Endothelial cell of umbilical vein (primary cell): Measurements from ENCODE around the gene NR4A1. TPM values are rescaled to one million over a fixed set of nuclear protein-coding genes. Genes with fewer than 3 reads are reported as not detected.

Experiments used
- BruUV-seq: library from RNA; stranded (reverse); fragments of 400-500 nt; replicated peaks from 2 replicates; lab custom pipeline; 2021; lab: Mats Ljungman, UMichigan
- CTCF ChIA-PET: fragments of 300-600, 350-600 bp; sonication (Branson Sonifier 250); formaldehyde crosslinking; loops from one replicate; lab custom pipeline; 2021; ENCODE audit warnings: antibody characterized with exemption, inconsistent platforms; lab: Charles Lee
- POLR2A ChIA-PET: fragments of 300-600, 350-600 bp; sonication (Branson Sonifier 250); formaldehyde crosslinking; loops from one replicate; lab custom pipeline; 2021; ENCODE audit warnings: antibody characterized with exemption, inconsistent platforms; lab: Charles Lee
- DNase-seq: peaks from one replicate; pipeline ENCODE4 v3.0.0-alpha.2; 2011; ENCODE audit warnings: low read depth, low spot score
- FAIRE-seq: peaks from 2 replicates; lab custom pipeline; 2011; peaks lifted over from hg19 to GRCh38; lab: Jason Lieb, UNC
- H2AFZ ChIP-seq: 2 replicates; pipeline ENCODE4 v1.6.0; 2012; ENCODE audit warnings: low read depth, low read length, control low read depth, inconsistent platforms
- H3K27ac ChIP-seq: 2 replicates; pipeline ENCODE4 v1.5.1; 2011; ENCODE audit warnings: low read depth, mild to moderate bottlenecking, control low read depth, low read length, moderate library complexity; ENCODE audit not compliant: insufficient read depth
- H3K27me3 ChIP-seq, 2 experiments: 2 replicates each; pipeline versions ENCODE4 v1.6.0 to v1.6.1; 2011; ENCODE audit warnings: low read length in 2 of 2, mixed read lengths in 1 of 2; ENCODE audit not compliant: control insufficient read depth in 2 of 2, insufficient read depth in 2 of 2
- H3K36me3 ChIP-seq, 2 experiments: 2 replicates in 1 of 2; 3 replicates in 1 of 2; pipeline ENCODE4 v1.5.1; 2011; ENCODE audit warnings: low read length in 2 of 2, mild to moderate bottlenecking in 1 of 2, moderate library complexity in 1 of 2; ENCODE audit not compliant: control insufficient read depth in 2 of 2, insufficient read depth in 2 of 2; ENCODE audit errors: extremely low read depth in 1 of 2
- H3K4me1 ChIP-seq: 3 replicates; pipeline ENCODE4 v1.5.1; 2011; ENCODE audit warnings: mild to moderate bottlenecking, low read length; ENCODE audit not compliant: control insufficient read depth, insufficient read depth; ENCODE audit errors: extremely low read depth
- H3K4me2 ChIP-seq: 2 replicates; pipeline ENCODE4 v1.6.1; 2011; ENCODE audit warnings: low read length, control low read depth, mixed read lengths; ENCODE audit not compliant: insufficient read depth
- H3K4me3 ChIP-seq, 3 experiments: fragments of 200-600 bp in 1 of 3; sonication (generic), shearing (Covaris generic) in 1 of 3; replicated peaks in 1 of 3; 2 replicates each; pipeline ENCODE4 v1.5.1; 2011 to 2016; ENCODE audit warnings: control low read depth in 3 of 3, low read length in 3 of 3, mild to moderate bottlenecking in 2 of 3, inconsistent platforms in 1 of 3, low read depth in 1 of 3, moderate library complexity in 1 of 3; ENCODE audit not compliant: insufficient read depth in 1 of 3
- H3K79me2 ChIP-seq: 2 replicates; pipeline ENCODE4 v1.6.0; 2012; ENCODE audit warnings: low read length, inconsistent platforms; ENCODE audit not compliant: control insufficient read depth, insufficient read depth
- H3K9ac ChIP-seq: replicated peaks from 2 replicates; pipeline ENCODE3; 2011; ENCODE audit warnings: low read length, control low read depth; ENCODE audit not compliant: insufficient read depth; ENCODE audit errors: extremely low read depth
- H3K9me1 ChIP-seq: replicated peaks from 3 replicates; pipeline ENCODE4 v1.6.0; 2011; ENCODE audit warnings: mild to moderate bottlenecking, low read length; ENCODE audit not compliant: control insufficient read depth, insufficient read depth; ENCODE audit errors: extremely low read depth
- H3K9me3 ChIP-seq: replicated peaks from 2 replicates; pipeline ENCODE4 v1.5.1; 2012; ENCODE audit warnings: low read length, inconsistent platforms; ENCODE audit not compliant: control insufficient read depth, insufficient read depth
- H4K20me1 ChIP-seq: replicated peaks from 2 replicates; pipeline ENCODE3; 2011; ENCODE audit warnings: mild to moderate bottlenecking, low read length; ENCODE audit not compliant: control insufficient read depth, insufficient read depth; ENCODE audit errors: extremely low read depth
- CTCF ChIP-seq, 2 donors: IDR thresholded peaks; 1 replicate in 1 of 2; 2 replicates in 1 of 2; pipeline ENCODE4 v1.5.1; 2011; ENCODE audit warnings: low read length in 2 of 2, mild to moderate bottlenecking in 2 of 2, moderate library complexity in 2 of 2, control low read depth in 1 of 2, inconsistent platforms in 1 of 2, low read depth in 1 of 2; ENCODE audit not compliant: insufficient read depth in 1 of 2; ENCODE audit errors: extremely low read depth in 1 of 2
- EZH2 ChIP-seq: IDR thresholded peaks from 2 replicates; pipeline ENCODE4 v1.6.1; 2012; ENCODE audit warnings: borderline replicate concordance, low read depth, mild to moderate bottlenecking, moderate library complexity, low read length, inconsistent platforms; ENCODE audit not compliant: severe bottlenecking
- FOS ChIP-seq: IDR thresholded peaks from 2 replicates; pipeline ENCODE4 v1.6.1; 2011; ENCODE audit warnings: mild to moderate bottlenecking, low read length, moderate library complexity, borderline replicate concordance; ENCODE audit not compliant: insufficient read depth
- GATA2 ChIP-seq: IDR thresholded peaks from 2 replicates; pipeline ENCODE4 v1.7.0; 2011; ENCODE audit warnings: low read depth, mild to moderate bottlenecking, moderate library complexity, mixed read lengths, low read length; ENCODE audit not compliant: insufficient read length, insufficient read depth
- JUN ChIP-seq: IDR thresholded peaks from 2 replicates; pipeline ENCODE4 v1.6.1; 2011; ENCODE audit warnings: borderline replicate concordance, low read depth; ENCODE audit not compliant: insufficient read length, insufficient read depth
- MYC ChIP-seq: IDR thresholded peaks from one replicate; pipeline ENCODE4 v1.6.1; 2011; ENCODE audit warnings: mild to moderate bottlenecking, low read depth, low read length
- POLR2A ChIP-seq: IDR thresholded peaks from 2 replicates; pipeline ENCODE4 v1.6.1; 2012; ENCODE audit warnings: low read depth, mild to moderate bottlenecking, control low read depth, low read length
- POLR2AphosphoS5 ChIP-seq: IDR thresholded peaks from 2 replicates; pipeline ENCODE4 v1.6.1; 2012; ENCODE audit warnings: low read depth, mild to moderate bottlenecking, control low read depth, low read length, moderate library complexity; ENCODE audit not compliant: insufficient read depth
- dilution Hi-C: fragments of 300-500 bp; cut with MboI; formaldehyde crosslinking; loops from one replicate; pipeline ENCODE4 v1.15.0; 2019; ENCODE audit warnings: low sequenced_read_pairs; ENCODE audit not compliant: extremely low pct_ligation_motif_present
- intact Hi-C: fragments of 100-400 bp; cut with micrococcal nuclease; formaldehyde crosslinking; loops from one replicate; pipeline ENCODE4 v1.10.0; 2022
- polyA plus RNA-seq, 4 experiments: library from polyadenylated mRNA; depleted of rRNA in 3 of 4; stranded (reverse) in 3 of 4; unstranded in 1 of 4; fragments of >200 nt; gene quantifications; 2 replicates each; pipeline versions ENCODE4 v1.2.1 to v1.2.3, GENCODE V29; 2011 to 2012; ENCODE audit warnings: missing spikeins in 1 of 4
- total RNA-seq: library from RNA; stranded (reverse); gene quantifications from 2 replicates; pipeline ENCODE4 v1.2.3, GENCODE V29; 2021
- TF ChIP-seq, protein P1 (sequence below): IDR thresholded peaks from 2 replicates; pipeline ENCODE4 v1.6.1; 2011; ENCODE audit not compliant: insufficient read depth, insufficient read length

The NR4A1 gene
- total and polyA plus RNA-seq, 2 donors (not counting 3 experiments of a cell fraction or from before 2014, with no cell fraction given), result 6.8 to 18.2 TPM

DNA sequence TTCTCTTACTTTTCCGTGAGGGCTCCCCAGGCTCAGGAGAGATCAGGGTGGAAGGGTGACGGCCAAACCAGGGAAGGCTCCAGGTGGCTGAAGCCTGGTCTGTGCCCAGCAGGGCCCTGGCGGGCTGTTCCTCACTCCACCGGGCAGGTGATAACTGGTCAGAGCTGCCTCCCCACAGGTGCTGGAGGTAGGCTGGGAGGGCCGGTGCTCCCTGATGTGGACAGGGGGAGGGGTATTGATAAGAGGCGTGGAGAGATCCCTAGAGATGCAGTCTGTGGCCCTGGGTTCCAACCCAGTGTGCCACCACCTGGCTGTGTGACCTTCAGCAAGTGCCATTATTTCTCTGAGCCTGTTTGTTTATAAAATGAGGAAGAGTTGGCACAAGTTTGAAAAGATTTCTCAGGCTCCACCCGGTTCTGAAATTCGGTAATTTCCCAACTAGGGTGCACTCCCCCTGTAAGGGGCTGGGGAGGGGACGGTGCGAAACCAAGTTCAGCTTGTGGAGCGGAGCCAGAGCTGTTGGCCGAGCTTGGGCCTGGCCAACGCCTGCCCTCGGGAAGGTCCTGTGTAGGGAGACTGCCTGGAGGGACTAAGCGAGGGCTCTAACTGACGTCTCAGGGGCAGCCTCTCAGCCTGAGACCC lies 1.0 kb upstream of the NR4A1 start:
- peak overlapping the region; percentile 75 for H3K4me2 ChIP-seq
- DNase-seq (no peak), FAIRE-seq (no peak)
- H3K9me3 ChIP-seq, result no peaks in the 10 kb centered on the region
- H3K9me1 ChIP-seq, result no peaks in the 10 kb centered on the region
- H3K4me1 ChIP-seq, result peaks cover 27% of the 10 kb centered on the region
- H2AFZ ChIP-seq, result peak overlapping the region; percentile 76
- ChIA-PET CTCF (interaction anchor here (0.9 to 2.7 kb wide), 8 partner anchors 11 to 46 kb away, joined by 3 to 33 read pairs (median 5); no protein-coding TSS in a partner anchor), POLR2A (interaction anchor here (1.2 kb wide), 1 partner anchor 40 kb away, joined by 6 read pairs; no protein-coding TSS in a partner anchor)
- no peaks in the 10 kb centered on the region for H4K20me1 ChIP-seq
- TF ChIP-seq, protein P1, sequence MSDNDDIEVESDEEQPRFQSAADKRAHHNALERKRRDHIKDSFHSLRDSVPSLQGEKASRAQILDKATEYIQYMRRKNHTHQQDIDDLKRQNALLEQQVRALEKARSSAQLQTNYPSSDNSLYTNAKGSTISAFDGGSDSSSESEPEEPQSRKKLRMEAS, result no peak
- no peak for TF ChIP-seq MYC
- TF ChIP-seq POLR2AphosphoS5, result no peak
- no peak for TF ChIP-seq CTCF (IDR thresholded peaks at IDR 0.05; ENCODE audit: extremely low read depth in 1 of 2, insufficient read depth in 1 of 2, low read depth in 1 of 2, low read length in 2 of 2)
- no peak for TF ChIP-seq FOS
- no peak for TF ChIP-seq JUN
- no peak for TF ChIP-seq GATA2
- no peak for TF ChIP-seq EZH2
- no peak for TF ChIP-seq POLR2A
- BruUV-seq, result no TSS peak
- H3K4me3 ChIP-seq, result peak overlapping the region; percentile 11 to 36 (median 31)
- H3K79me2 ChIP-seq, result no peaks in the 10 kb centered on the region
- no peaks in the 10 kb centered on the region for H3K36me3 ChIP-seq
- intact Hi-C loops (loop anchor here (2.0 kb wide), 1 partner anchor 55 kb away; no protein-coding TSS in a partner anchor), dilution Hi-C loops (no loop called here)
- H3K27ac ChIP-seq, result peak overlapping the region; percentile 85
- H3K27me3 ChIP-seq, result no peaks in the 10 kb centered on the region
- H3K9ac ChIP-seq, result peak overlapping the region; percentile 97
